Memory B cell (primary cell): ENCODE results near the gene FHDC1.

Source experiments
- ATAC-seq: fragments of 150-1000 bp; cut with Tn5 transposase; 2 replicates; pipeline ENCODE4 v1.10.0; 2021; ENCODE audit warnings: low read depth, mild to moderate bottlenecking, moderate library complexity
- DNase-seq, 2 donors: peaks; one replicate each; pipeline ENCODE4 v3.0.0; 2022; ENCODE audit warnings: low spot score in 2 of 2
- H3K27ac Mint-ChIP-seq: one replicate; pipeline ENCODE4 v1.8.0; 2022; ENCODE audit warnings: mild to moderate bottlenecking, moderate library complexity, mixed read lengths
- H3K27me3 Mint-ChIP-seq: one replicate; pipeline ENCODE4 v1.8.0; 2022; ENCODE audit warnings: mixed read lengths
- H3K36me3 Mint-ChIP-seq: one replicate; pipeline ENCODE4 v1.8.0; 2022; ENCODE audit warnings: mild to moderate bottlenecking, mixed read lengths
- H3K4me1 Mint-ChIP-seq: one replicate; pipeline ENCODE4 v1.8.0; 2022; ENCODE audit warnings: mixed read lengths
- H3K4me3 Mint-ChIP-seq: one replicate; pipeline ENCODE4 v1.8.0; 2022; ENCODE audit warnings: mild to moderate bottlenecking, moderate library complexity, mixed read lengths
- H3K9me3 Mint-ChIP-seq: one replicate; pipeline ENCODE4 v1.8.0; 2022; ENCODE audit warnings: mixed read lengths

The FHDC1 gene

DNA sequence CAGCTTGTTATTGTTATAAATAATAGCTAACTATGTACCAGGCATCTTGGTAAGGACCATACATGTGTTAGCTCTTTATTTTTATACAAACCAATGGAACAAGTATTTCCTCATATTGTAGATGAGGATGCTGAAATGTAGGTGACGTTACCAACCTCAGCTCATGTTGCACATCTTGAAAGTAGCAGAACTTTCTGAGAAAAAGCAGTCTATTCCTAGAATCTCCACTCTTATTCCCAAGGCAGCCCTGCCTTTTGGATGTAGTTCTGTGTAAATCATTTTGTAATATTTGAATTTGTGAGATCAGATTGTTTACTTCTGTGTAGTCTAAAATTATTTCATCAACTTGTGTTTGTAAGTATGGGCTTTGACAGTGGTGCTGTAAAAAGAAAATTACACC, 5.3 kb downstream of the FHDC1 start:
- Mint-ChIP-seq H3K27ac (no peak overlapping the region), H3K36me3 (peaks cover 2% of the 10 kb centered on the region), H3K27me3 (peaks cover 11% of the 10 kb centered on the region), H3K4me1 (peaks cover 6% of the 10 kb centered on the region), H3K9me3 (no peaks in the 10 kb centered on the region), H3K4me3 (no peak overlapping the region)
- DNase-seq: no peak
- no peak for ATAC-seq

DNA sequence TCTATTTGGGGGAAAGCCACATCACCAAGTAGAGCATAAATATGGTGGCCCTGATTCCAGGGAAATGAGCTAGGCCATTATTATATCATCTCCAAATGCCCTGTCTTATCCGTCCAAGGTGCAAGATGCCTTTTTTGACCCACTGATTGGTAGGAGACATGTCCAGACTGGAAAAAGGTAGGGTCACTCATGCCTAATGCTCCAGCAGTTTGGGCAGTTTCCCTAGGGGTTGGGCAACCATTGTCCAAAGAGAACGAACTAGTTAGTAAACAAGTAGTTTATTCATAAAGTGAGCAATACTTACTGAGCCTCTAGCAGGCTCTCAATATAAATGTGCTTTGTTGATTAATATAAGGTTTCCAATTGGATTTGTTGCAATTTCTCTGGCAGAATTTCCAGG, 6.2 kb downstream of the FHDC1 start:
- Mint-ChIP-seq H3K4me3 (no peak overlapping the region), H3K27me3 (peaks cover 11% of the 10 kb centered on the region), H3K36me3 (peaks cover 2% of the 10 kb centered on the region), H3K4me1 (peaks cover 6% of the 10 kb centered on the region), H3K9me3 (no peaks in the 10 kb centered on the region), H3K27ac (no peak overlapping the region)
- ATAC-seq (no peak), DNase-seq (no peak)

DNA sequence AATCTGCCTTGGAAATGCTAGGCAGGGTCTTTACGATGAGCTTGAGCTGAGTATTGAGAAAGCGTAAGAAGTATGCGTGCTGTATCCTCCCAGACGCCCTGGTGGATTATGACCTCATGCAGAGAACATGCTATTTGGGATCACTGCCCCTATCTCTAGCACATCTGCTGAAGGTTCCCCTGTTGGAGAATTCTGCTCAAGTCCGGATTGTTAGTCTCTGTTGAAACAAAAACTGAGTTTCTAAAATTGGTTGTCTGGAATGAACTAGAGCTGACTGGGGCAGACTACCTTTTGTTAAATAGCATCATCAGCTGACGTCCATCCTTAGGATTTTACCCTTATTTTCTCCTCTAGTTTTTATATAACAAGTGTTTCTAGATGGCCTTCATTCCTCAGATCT, 7.5 kb downstream of the FHDC1 start:
- Mint-ChIP-seq H3K36me3 (peaks cover 6% of the 10 kb centered on the region), H3K9me3 (no peaks in the 10 kb centered on the region), H3K4me1 (no peaks in the 10 kb centered on the region), H3K4me3 (no peak overlapping the region), H3K27ac (no peak overlapping the region), H3K27me3 (peaks cover 10% of the 10 kb centered on the region)
- ATAC-seq (no peak), DNase-seq (no peak)

DNA sequence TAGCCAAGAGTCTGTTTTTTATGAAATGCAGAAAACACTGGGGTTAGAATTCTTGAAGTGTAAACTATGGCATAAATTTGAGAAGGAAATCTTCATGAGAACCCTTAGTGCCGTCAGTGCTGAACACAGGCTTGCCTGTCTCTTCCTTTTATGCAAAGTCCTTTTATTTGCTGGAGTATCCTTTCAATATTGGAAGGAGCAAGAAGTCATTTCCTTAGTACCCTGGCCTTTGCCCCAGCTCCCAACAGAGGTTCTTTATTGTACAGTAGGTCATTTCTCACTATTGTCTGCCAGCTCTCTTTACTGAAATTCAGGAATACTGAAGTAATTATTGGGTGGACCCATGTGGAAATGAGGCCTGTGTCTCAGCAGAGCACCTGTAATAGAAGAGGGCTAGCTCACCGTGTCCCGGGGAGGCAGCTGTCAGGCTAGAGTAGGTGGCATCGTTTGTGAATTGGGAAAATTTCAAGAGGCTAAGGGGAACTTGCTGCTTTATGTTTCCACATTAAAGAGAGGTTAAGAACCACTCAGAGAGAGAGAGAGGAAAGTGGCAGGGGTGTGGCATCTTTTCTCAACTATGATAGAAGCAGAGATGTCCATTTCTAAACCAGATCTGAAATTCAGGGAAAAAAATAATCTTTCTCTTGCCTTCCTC, 8.7 kb downstream of the FHDC1 start:
- H3K36me3 Mint-ChIP-seq: peaks cover 6% of the 10 kb centered on the region
- DNase-seq: no peak
- H3K27ac Mint-ChIP-seq: no peak overlapping the region
- H3K27me3 Mint-ChIP-seq: peaks cover 8% of the 10 kb centered on the region
- H3K4me3 Mint-ChIP-seq: no peak overlapping the region
- ATAC-seq: no peak
- no peaks in the 10 kb centered on the region for H3K4me1 Mint-ChIP-seq
- no peaks in the 10 kb centered on the region for H3K9me3 Mint-ChIP-seq

DNA sequence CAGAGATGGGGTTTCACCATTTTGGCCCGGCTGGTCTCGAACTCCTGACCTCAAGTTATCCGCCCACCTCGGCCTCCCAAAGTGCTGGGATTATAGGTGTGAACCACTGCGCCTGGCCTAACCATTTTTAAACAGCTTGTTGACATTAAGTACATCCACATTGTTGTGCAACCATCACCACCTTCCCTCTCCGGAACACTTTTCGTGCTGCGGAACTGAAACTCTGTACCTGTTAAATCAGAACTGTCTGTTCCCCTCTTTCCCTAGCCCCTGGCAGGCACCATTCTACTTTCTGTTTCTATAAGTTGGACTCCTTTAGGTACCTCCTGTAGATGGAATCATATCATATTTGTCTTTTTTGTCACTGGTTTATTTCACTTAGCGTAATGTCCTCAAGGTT, 9.5 kb downstream of the FHDC1 start:
- Mint-ChIP-seq H3K27me3 (peaks cover 10% of the 10 kb centered on the region), H3K36me3 (peaks cover 6% of the 10 kb centered on the region), H3K4me3 (no peak overlapping the region), H3K27ac (no peak overlapping the region), H3K4me1 (peaks cover 2% of the 10 kb centered on the region), H3K9me3 (no peaks in the 10 kb centered on the region)
- ATAC-seq (no peak), DNase-seq (no peak)

DNA sequence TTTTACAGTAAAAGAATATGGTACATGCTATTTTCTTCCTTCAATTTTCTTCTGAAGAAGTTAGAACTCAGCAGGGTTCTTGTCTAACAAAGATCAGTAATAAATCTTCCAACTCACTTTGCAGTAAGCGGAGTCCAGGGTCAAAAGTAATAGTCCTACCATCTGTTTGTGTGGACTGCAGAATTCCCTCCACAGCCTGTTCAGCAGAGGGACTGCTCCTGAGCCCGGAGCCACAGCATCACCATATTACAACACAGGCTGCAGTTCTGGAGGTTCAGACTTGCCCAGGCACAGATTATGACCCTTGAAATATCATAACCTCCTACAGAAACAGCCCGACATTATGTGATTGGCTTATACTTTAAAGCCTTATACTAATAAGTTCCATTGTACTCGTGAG, 10.3 kb downstream of the FHDC1 start:
- DNase-seq: no peak

DNA sequence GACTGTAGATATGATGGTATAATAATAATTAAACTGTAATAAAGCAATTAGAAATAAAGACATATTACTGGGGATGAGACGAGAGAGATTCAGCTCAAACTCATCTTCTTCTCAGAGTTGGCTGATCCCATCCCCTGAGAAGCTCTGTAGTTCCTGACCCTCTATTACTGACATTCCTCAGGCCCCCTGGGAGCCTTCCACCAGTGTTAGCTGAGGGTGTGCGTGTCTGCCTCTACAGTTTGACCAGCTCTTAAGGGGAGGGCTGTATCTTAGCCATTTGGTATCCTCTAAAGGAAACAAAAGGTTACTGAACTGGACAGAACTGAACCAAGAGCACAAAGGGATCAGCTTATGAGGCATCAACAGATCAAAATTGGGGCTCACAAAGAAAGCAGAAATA, 11.2 kb downstream of the FHDC1 start:
- ATAC-seq (no peak), DNase-seq (no peak)
- Mint-ChIP-seq H3K27me3 (peaks cover 12% of the 10 kb centered on the region), H3K9me3 (no peaks in the 10 kb centered on the region), H3K36me3 (peaks cover 7% of the 10 kb centered on the region), H3K4me1 (peaks cover 2% of the 10 kb centered on the region), H3K27ac (no peak overlapping the region), H3K4me3 (no peak overlapping the region)

More for the DNA sequence above, 10.3 kb downstream of the FHDC1 start:
- Mint-ChIP-seq H3K4me3 (no peak overlapping the region), H3K36me3 (peaks cover 7% of the 10 kb centered on the region), H3K27me3 (peaks cover 12% of the 10 kb centered on the region), H3K4me1 (peaks cover 2% of the 10 kb centered on the region), H3K9me3 (no peaks in the 10 kb centered on the region), H3K27ac (no peak overlapping the region)
- no peak for ATAC-seq

DNA sequence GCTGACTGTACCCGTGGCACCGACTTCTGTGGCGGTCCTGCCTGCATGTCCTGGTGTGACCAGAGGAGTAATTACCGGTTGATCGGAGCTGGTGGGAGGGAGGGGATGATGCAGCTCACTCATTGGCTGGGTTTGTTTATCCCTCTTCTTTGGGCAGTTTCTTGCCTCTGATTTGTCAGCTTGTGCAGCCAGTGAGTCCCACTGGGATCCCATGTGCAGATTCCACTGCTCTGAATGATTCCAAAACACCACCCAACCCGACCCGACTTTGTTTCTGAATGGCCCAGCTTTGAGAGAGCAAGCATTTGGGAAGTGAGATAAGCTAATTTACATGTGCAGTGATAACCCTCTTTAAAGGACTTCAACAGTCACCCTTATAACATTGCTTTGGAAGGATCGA, 13.8 kb downstream of the FHDC1 start:
- H3K27me3 Mint-ChIP-seq: peaks cover 12% of the 10 kb centered on the region
- H3K27ac Mint-ChIP-seq: no peak overlapping the region
- no peak overlapping the region for H3K4me3 Mint-ChIP-seq
- DNase-seq (no peak), ATAC-seq (no peak)
- H3K36me3 Mint-ChIP-seq: peaks cover 10% of the 10 kb centered on the region
- peaks cover 2% of the 10 kb centered on the region for H3K4me1 Mint-ChIP-seq
- no peaks in the 10 kb centered on the region for H3K9me3 Mint-ChIP-seq

DNA sequence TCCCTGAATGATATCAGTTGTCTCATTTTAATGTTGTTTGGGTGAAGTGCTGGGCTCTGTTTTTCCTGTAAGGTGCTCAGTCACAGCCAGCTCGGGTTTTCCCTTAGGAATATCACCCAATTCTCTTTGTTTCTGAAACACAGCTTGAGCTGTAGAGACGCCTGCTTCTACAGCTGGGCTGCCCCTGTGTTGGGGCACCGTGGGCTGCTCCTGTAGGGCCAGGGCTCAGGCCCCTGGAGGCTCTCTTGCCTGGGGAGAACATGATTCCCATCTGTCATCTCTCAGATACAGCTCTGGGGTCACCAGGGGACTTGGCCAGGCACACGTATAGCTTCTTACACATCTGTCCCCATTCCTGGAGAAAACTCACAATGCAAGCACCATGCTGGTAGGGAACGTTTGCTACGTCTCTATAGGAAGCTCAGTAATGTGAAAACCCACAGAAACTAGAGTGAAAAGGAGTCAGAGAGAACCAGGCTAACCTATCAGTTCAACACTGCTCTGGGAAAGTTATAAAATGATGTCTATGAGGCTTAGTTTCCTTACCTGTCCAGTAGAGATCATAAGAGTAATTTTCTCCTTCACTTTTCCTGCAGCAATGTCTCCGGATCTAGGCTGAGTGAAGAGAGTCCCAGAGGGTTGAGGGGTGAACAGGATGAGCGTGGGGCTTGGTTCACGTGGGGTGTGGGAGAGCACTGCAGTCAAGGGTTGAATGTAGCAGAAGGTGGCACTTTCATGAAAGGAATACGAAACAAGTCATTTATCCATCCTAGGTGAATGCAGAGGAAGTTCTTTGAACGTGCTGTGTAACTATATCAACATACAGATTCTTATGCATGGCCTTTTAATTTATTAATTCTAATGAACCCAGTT, 14.5 kb downstream of the FHDC1 start:
- no peaks in the 10 kb centered on the region for H3K9me3 Mint-ChIP-seq
- no peak for ATAC-seq
- H3K4me3 Mint-ChIP-seq: no peak overlapping the region
- peaks cover 12% of the 10 kb centered on the region for H3K27me3 Mint-ChIP-seq
- H3K4me1 Mint-ChIP-seq: peaks cover 2% of the 10 kb centered on the region
- H3K27ac Mint-ChIP-seq: no peak overlapping the region
- peaks cover 10% of the 10 kb centered on the region for H3K36me3 Mint-ChIP-seq
- no peak for DNase-seq

DNA sequence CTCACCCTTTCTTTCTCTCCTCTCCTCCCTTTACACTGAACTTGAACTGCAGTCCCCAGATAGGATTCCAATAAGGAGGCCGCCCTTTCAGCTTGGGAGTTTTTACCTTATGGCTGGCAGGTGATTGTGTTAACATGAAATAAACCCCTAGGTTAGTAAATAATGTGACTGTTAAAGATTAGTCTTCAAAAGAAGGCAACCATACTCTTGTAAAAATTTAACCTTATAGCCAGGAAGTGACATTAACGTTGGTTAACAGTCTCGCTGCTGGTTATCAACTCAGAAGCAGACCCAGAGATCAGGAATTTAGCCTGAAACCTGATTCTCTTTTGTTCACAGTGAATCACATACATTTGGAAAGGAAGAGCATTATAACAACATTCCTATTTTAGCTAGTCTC, 15.2 kb downstream of the FHDC1 start:
- peaks cover 2% of the 10 kb centered on the region for H3K4me1 Mint-ChIP-seq
- no peak overlapping the region for H3K27ac Mint-ChIP-seq
- H3K9me3 Mint-ChIP-seq: no peaks in the 10 kb centered on the region
- ATAC-seq (no peak), DNase-seq (no peak)
- H3K27me3 Mint-ChIP-seq: peaks cover 10% of the 10 kb centered on the region
- H3K4me3 Mint-ChIP-seq: no peak overlapping the region
- H3K36me3 Mint-ChIP-seq: peaks cover 8% of the 10 kb centered on the region

DNA sequence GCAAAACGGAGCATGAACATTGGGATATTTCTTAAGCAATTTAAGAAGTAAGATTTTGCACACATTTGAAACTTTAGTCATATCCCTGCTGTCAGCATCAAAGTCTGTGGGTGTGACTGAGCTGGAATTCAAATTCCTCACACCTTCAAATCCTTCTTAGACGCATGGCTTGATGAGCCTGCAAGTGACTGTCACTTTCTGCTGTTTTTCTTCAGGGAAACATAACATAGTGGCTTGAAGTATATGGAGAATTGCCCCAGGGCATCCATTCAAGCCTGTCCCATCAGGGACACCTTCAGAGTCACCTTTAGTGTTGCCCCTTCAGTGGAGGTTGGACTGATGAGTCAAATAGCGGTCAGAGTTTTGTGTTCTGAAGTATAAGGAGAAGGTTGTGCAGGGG, 17.4 kb downstream of the FHDC1 start:
- ATAC-seq: no peak

DNA sequence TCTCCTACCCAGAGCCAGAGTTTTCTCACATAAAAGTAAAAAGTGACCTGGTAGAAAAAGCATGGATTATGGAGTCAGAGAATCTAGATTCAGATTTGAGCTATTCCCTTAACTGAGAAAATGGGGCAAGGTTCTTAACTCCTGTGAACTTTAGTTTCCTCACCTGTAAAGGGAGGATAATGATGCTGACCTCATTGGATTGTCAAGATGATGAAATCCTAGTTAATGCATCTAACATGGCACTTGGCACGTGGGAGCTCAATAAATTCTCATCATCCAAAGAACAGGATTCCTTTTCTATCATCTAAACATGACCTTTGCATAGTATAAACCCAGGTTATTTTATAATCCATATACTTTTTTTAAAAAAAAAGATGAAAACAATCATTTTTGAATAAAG, 18.6 kb downstream of the FHDC1 start:
- H3K9me3 Mint-ChIP-seq: no peaks in the 10 kb centered on the region
- H3K36me3 Mint-ChIP-seq: peaks cover 4% of the 10 kb centered on the region
- no peak overlapping the region for H3K4me3 Mint-ChIP-seq
- H3K27ac Mint-ChIP-seq: no peak overlapping the region
- ATAC-seq: no peak
- DNase-seq: no peak
- H3K4me1 Mint-ChIP-seq: peaks cover 8% of the 10 kb centered on the region
- peaks cover 5% of the 10 kb centered on the region for H3K27me3 Mint-ChIP-seq

More for the DNA sequence above, 17.4 kb downstream of the FHDC1 start:
- no peak overlapping the region for H3K4me3 Mint-ChIP-seq
- no peak for DNase-seq
- H3K36me3 Mint-ChIP-seq: peaks cover 4% of the 10 kb centered on the region
- H3K4me1 Mint-ChIP-seq: peaks cover 8% of the 10 kb centered on the region
- H3K9me3 Mint-ChIP-seq: no peaks in the 10 kb centered on the region
- H3K27me3 Mint-ChIP-seq: peaks cover 6% of the 10 kb centered on the region
- H3K27ac Mint-ChIP-seq: no peak overlapping the region

DNA sequence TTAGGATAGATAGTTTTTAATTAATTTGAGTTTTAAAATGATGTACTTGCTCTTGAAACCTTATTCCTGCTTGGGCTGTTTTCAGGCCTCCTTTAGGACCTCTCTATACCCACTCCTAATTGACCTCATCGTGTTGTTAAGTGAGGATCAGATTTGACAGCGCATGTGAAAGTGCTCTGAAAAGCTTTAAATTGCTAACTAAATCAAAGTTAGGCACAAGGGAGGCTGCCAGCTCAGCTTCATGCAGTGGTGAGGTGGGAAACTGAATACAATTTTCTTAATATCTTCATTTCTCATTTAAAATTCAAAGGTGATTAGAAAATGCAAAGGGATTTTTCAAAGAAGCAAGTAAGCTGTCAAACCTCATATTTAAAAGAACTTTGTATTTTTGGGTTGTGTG, 20.0 kb downstream of the FHDC1 start:
- no peak for ATAC-seq
- Mint-ChIP-seq H3K4me1 (peaks cover 6% of the 10 kb centered on the region), H3K4me3 (no peak overlapping the region), H3K27ac (no peak overlapping the region), H3K36me3 (peaks cover 4% of the 10 kb centered on the region), H3K9me3 (no peaks in the 10 kb centered on the region), H3K27me3 (no peaks in the 10 kb centered on the region)
- no peak for DNase-seq

DNA sequence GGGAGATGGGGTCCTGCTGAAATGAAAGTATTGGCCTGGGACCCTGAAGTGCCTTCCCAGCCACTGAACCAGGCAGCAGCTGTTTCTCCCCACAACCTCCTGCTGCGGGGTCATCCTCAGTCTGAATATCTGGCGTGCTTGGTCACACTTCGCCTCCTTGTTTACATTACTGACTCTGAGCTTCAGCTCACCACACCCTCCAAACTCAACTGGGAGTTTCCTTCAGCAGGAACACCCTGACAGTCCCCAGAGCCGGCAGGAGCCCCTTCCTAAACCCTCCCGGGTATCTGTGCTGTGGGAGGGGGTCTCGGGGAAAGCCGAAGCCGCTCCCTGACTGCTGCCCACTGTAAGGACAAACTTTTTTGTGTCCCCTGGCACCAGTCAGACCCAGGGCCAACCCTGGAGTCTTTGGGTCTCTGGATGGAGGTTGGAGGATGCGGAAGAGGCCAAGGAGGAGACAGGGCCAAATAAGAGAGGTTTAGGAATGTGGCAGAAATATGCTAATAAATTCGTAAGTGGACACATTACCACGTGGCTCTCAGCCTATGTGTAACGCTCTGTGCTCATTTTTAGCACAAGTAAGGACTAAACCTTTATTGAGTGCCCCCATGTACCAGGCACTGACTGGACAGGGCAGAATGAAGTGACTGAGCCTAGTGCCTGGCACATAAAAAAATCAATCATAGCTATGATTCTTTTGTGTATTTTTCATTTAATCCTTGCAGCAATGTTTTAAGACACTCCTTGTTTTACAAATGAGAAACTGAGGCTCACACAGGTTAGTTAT, 20.7 kb downstream of the FHDC1 start:
- peaks cover 3% of the 10 kb centered on the region for H3K36me3 Mint-ChIP-seq
- no peaks in the 10 kb centered on the region for H3K27me3 Mint-ChIP-seq
- H3K4me1 Mint-ChIP-seq: peaks cover 6% of the 10 kb centered on the region
- no peak overlapping the region for H3K27ac Mint-ChIP-seq
- no peak overlapping the region for H3K4me3 Mint-ChIP-seq
- H3K9me3 Mint-ChIP-seq: no peaks in the 10 kb centered on the region
- DNase-seq: no peak
- no peak for ATAC-seq
